SK-N-SH (cell line): ENCODE results near the gene APC. TPM values are rescaled to one million over a fixed set of nuclear protein-coding genes. Genes with fewer than 3 reads are reported as not detected.

Experiments used
- CTCF ChIA-PET: fragments of 300-600, 350-600 bp; formaldehyde crosslinking; extraction: SDS; loops from one replicate; lab custom pipeline; 2021; lab: Yijun Ruan, JAX
- POLR2A ChIA-PET: fragments of 350-600 bp; sonication (Branson Sonifier 250); formaldehyde crosslinking; extraction: SDS; loops from one replicate; lab custom pipeline; 2020; ENCODE audit warnings: antibody characterized with exemption, inconsistent platforms; lab: Yijun Ruan, JAX
- DNase-seq: peaks from one replicate; pipeline ENCODE4 v3.0.0; 2012
- H2AFZ ChIP-seq: fragments of 200-600 bp; sonication (generic); 2 replicates; pipeline ENCODE4 v1.8.1; 2016; ENCODE audit warnings: antibody characterized with exemption, mild to moderate bottlenecking, low read depth
- H3F3A ChIP-seq: fragments of 200-600 bp; sonication (generic); replicated peaks from 2 replicates; pipeline ENCODE3; 2016; ENCODE audit warnings: antibody characterized with exemption, mild to moderate bottlenecking; ENCODE audit not compliant: insufficient read depth
- H3K27ac ChIP-seq, 2 experiments: fragments of 200-500 bp in 1 of 2; fragments of 200-600 bp in 1 of 2; sonication (Bioruptor generic) in 1 of 2; sonication (generic), shearing (Covaris generic) in 1 of 2; 2 replicates each; pipeline versions ENCODE4 v1.5.1 to v1.6.1; 2014 to 2016; ENCODE audit warnings: low read depth in 2 of 2, inconsistent platforms in 1 of 2, low read length in 1 of 2, mild to moderate bottlenecking in 1 of 2, mixed read lengths in 1 of 2
- H3K27me3 ChIP-seq: fragments of 200-600 bp; sonication (generic), shearing (Covaris generic); 2 replicates; pipeline ENCODE4 v1.6.1; 2016; ENCODE audit warnings: mixed run types; ENCODE audit not compliant: insufficient read depth
- H3K36me3 ChIP-seq, 2 experiments: fragments of 200-500 bp in 1 of 2; fragments of 200-600 bp in 1 of 2; sonication (Bioruptor generic) in 1 of 2; sonication (generic) in 1 of 2; replicated peaks in 1 of 2; 2 replicates each; pipeline versions ENCODE3 to v1.5.1; 2014 to 2016; ENCODE audit warnings: low read length in 1 of 2, mild to moderate bottlenecking in 1 of 2; ENCODE audit not compliant: insufficient read depth in 2 of 2, control insufficient read depth in 1 of 2
- H3K4me1 ChIP-seq, 2 experiments: fragments of 200-500 bp in 1 of 2; fragments of 200-600 bp in 1 of 2; sonication (Bioruptor generic) in 1 of 2; sonication (generic), shearing (Covaris generic) in 1 of 2; 2 replicates each; pipeline versions ENCODE4 v1.5.1 to v1.6.1; 2014 to 2016; ENCODE audit warnings: low read depth in 1 of 2, low read length in 1 of 2, mixed run types in 1 of 2; ENCODE audit not compliant: insufficient read depth in 2 of 2, control insufficient read depth in 1 of 2
- H3K4me2 ChIP-seq: fragments of 200-600 bp; sonication (generic), shearing (Covaris generic); 2 replicates; pipeline ENCODE4 v1.6.1; 2017; ENCODE audit warnings: mixed run types
- H3K4me3 ChIP-seq, 2 experiments: fragments of 200-500 bp in 1 of 2; fragments of 200-600 bp in 1 of 2; sonication (Bioruptor generic) in 1 of 2; sonication (generic), shearing (Covaris generic) in 1 of 2; 2 replicates each; pipeline versions ENCODE4 v1.5.1 to v1.8.1; 2014 to 2016; ENCODE audit warnings: low read depth in 2 of 2, inconsistent platforms in 1 of 2, low read length in 1 of 2, mild to moderate bottlenecking in 1 of 2, mixed read lengths in 1 of 2, moderate library complexity in 1 of 2
- H3K79me2 ChIP-seq: fragments of 200-600 bp; sonication (generic); 2 replicates; pipeline ENCODE4 v1.8.1; 2017; ENCODE audit warnings: mild to moderate bottlenecking; ENCODE audit not compliant: insufficient read depth
- H3K9ac ChIP-seq: fragments of 200-600 bp; sonication (generic); 2 replicates; pipeline ENCODE4 v1.6.1; 2017; ENCODE audit warnings: mixed run types
- H3K9me2 ChIP-seq: fragments of 200-600 bp; sonication (generic); 2 replicates; pipeline ENCODE4 v1.6.1; 2017; ENCODE audit warnings: mixed run types
- H3K9me3 ChIP-seq: fragments of 200-600 bp; sonication (generic); 2 replicates; pipeline ENCODE4 v1.6.1; 2017; ENCODE audit warnings: mixed run types, mild to moderate bottlenecking, moderate library complexity
- H4K20me1 ChIP-seq: fragments of 200-600 bp; sonication (generic); 2 replicates; pipeline ENCODE4 v1.6.1; 2017; ENCODE audit warnings: mild to moderate bottlenecking, mixed run types; ENCODE audit not compliant: insufficient read depth
- ELF1 ChIP-seq: IDR thresholded peaks from 2 replicates; pipeline ENCODE4 v1.4.0; 2012
- EZH2phosphoT487 ChIP-seq: fragments of 200-600 bp; sonication (generic); IDR thresholded peaks from 2 replicates; pipeline ENCODE4 v1.6.1; 2017; ENCODE audit warnings: low read depth, mixed run types, mild to moderate bottlenecking, antibody characterized with exemption, moderate library complexity, borderline replicate concordance
- GATA2 ChIP-seq: sonication (generic); formaldehyde crosslinking; IDR thresholded peaks from 2 replicates; pipeline ENCODE4 v1.5.0; 2020; ENCODE audit warnings: mild to moderate bottlenecking, missing genetic modification reagents
- JUND ChIP-seq: IDR thresholded peaks from 2 replicates; pipeline ENCODE4 v1.4.0; 2012
- MEF2A ChIP-seq: IDR thresholded peaks from 2 replicates; pipeline ENCODE4 v1.4.0; 2012; ENCODE audit warnings: low read depth, borderline replicate concordance
- MXI1 ChIP-seq: IDR thresholded peaks from 2 replicates; pipeline ENCODE4 v1.6.1; 2012; ENCODE audit warnings: mild to moderate bottlenecking, low read depth, low read length, improper control_type of control experiment
- NFIC ChIP-seq: IDR thresholded peaks from 2 replicates; pipeline ENCODE4 v1.4.0; 2012; ENCODE audit warnings: borderline replicate concordance
- NRF1 ChIP-seq: IDR thresholded peaks from 2 replicates; pipeline ENCODE4 v1.6.1; 2012; ENCODE audit warnings: low read depth, mild to moderate bottlenecking, low read length
- PBX3 ChIP-seq: IDR thresholded peaks from 2 replicates; pipeline ENCODE4; 2012
- POLR2AphosphoS5 ChIP-seq: IDR thresholded peaks from 2 replicates; pipeline ENCODE4 v1.6.1; 2012; ENCODE audit warnings: low read depth, low read length
- RAD21 ChIP-seq: IDR thresholded peaks from 2 replicates; pipeline ENCODE4 v1.6.1; 2012; ENCODE audit warnings: mild to moderate bottlenecking, low read length
- RCOR1 ChIP-seq: fragments of 150-350 bp; IDR thresholded peaks from 2 replicates; pipeline ENCODE4 v1.6.1; 2017; ENCODE audit warnings: antibody characterized with exemption, low read length
- RFX5 ChIP-seq: IDR thresholded peaks from 2 replicates; pipeline ENCODE4 v1.6.1; 2012; ENCODE audit warnings: mild to moderate bottlenecking, improper control_type of control experiment, low read length
- SMC3 ChIP-seq: IDR thresholded peaks from 2 replicates; pipeline ENCODE4 v1.6.1; 2012; ENCODE audit warnings: low read depth, low read length, improper control_type of control experiment
- TCF12 ChIP-seq: IDR thresholded peaks from 2 replicates; pipeline ENCODE4 v1.4.0; 2012
- TEAD4 ChIP-seq: IDR thresholded peaks from 2 replicates; pipeline ENCODE4 v1.4.0; 2012; ENCODE audit warnings: mild to moderate bottlenecking, borderline replicate concordance; ENCODE audit not compliant: insufficient read depth
- USF2 ChIP-seq: fragments of 150-350 bp; IDR thresholded peaks from 2 replicates; pipeline ENCODE4 v1.6.1; 2017; ENCODE audit warnings: antibody characterized with exemption, low read length, low read depth, borderline replicate concordance
- YY1 ChIP-seq: IDR thresholded peaks from 2 replicates; pipeline ENCODE4 v1.4.0; 2012; ENCODE audit warnings: low read depth, mild to moderate bottlenecking
- WGBS: methylation state at CpG from one replicate; pipeline ENCODE4 v1.1.6; 2017; ENCODE audit warnings: low lambda C conversion rate; 5-methylcytosine and 5-hydroxymethylcytosine counted together
- polyA plus RNA-seq, 3 experiments: library from polyadenylated mRNA; depleted of rRNA; stranded (reverse); fragments of >200 nt; gene quantifications; 2 replicates each; pipeline ENCODE4 v1.2.3, GENCODE V29; 2012
- TF ChIP-seq, protein P1 (sequence below): IDR thresholded peaks from 2 replicates; pipeline ENCODE4 v1.6.1; 2012; ENCODE audit warnings: mild to moderate bottlenecking, low read depth, low read length, moderate library complexity
- TF ChIP-seq, protein P2 (sequence below): fragments of 200-600 bp; sonication (generic); IDR thresholded peaks from 2 replicates; pipeline ENCODE4 v1.6.1; 2017; ENCODE audit warnings: antibody characterized with exemption, mild to moderate bottlenecking, moderate library complexity
- TF ChIP-seq, protein P3 (sequence below): IDR thresholded peaks from 2 replicates; pipeline ENCODE4 v1.4.0; 2012; ENCODE audit warnings: low read depth, borderline replicate concordance

The APC gene
- polyA plus RNA-seq, 1 of the 3 experiments (the other 2 are of a cell fraction): 5.1 TPM

- Histone ChIP-seq H3K4me1 (peaks cover 5% of the 10 kb centered on the region in 2 experiments; a peak in 3 of 4 replicates), H3K9me3 (no peaks in the 10 kb centered on the region), H3K9me2 (no peaks in the 10 kb centered on the region), H3K4me3 (no peak overlapping the region), H3K27me3 (no peaks in the 10 kb centered on the region), H4K20me1 (no peaks in the 10 kb centered on the region; the same call in 1 of the 2 replicates), H3K79me2 (peaks cover 93% of the 10 kb centered on the region), H3F3A (peaks cover 10% of the 10 kb centered on the region), H3K27ac (no peak overlapping the region), H2AFZ (no peak overlapping the region), H3K9ac (no peak overlapping the region), H3K36me3 (peaks cover 0 to 7% of the 10 kb centered on the region in 2 experiments), H3K4me2 (no peak overlapping the region)
- no peak for DNase-seq
- WGBS: 94% methylated on average over 4 of the region's 4 CpGs
- ChIA-PET POLR2A (no interaction called here), CTCF (interaction anchor here (1.1 to 2.1 kb wide), 4 partner anchors 14 to 191 kb away, joined by 3 to 10 read pairs (median 6); no protein-coding TSS in a partner anchor)
- TF ChIP-seq ELF1: no peak
- TF ChIP-seq, protein P1, sequence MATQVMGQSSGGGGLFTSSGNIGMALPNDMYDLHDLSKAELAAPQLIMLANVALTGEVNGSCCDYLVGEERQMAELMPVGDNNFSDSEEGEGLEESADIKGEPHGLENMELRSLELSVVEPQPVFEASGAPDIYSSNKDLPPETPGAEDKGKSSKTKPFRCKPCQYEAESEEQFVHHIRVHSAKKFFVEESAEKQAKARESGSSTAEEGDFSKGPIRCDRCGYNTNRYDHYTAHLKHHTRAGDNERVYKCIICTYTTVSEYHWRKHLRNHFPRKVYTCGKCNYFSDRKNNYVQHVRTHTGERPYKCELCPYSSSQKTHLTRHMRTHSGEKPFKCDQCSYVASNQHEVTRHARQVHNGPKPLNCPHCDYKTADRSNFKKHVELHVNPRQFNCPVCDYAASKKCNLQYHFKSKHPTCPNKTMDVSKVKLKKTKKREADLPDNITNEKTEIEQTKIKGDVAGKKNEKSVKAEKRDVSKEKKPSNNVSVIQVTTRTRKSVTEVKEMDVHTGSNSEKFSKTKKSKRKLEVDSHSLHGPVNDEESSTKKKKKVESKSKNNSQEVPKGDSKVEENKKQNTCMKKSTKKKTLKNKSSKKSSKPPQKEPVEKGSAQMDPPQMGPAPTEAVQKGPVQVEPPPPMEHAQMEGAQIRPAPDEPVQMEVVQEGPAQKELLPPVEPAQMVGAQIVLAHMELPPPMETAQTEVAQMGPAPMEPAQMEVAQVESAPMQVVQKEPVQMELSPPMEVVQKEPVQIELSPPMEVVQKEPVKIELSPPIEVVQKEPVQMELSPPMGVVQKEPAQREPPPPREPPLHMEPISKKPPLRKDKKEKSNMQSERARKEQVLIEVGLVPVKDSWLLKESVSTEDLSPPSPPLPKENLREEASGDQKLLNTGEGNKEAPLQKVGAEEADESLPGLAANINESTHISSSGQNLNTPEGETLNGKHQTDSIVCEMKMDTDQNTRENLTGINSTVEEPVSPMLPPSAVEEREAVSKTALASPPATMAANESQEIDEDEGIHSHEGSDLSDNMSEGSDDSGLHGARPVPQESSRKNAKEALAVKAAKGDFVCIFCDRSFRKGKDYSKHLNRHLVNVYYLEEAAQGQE: no peak
- no peak for TF ChIP-seq NRF1
- no peak for TF ChIP-seq SMC3
- TF ChIP-seq MEF2A: no peak
- TF ChIP-seq EZH2phosphoT487: no peak
- TF ChIP-seq JUND: no peak
- no peak for TF ChIP-seq NFIC
These were observed 5.9 kb downstream of the APC start for GRCh38 chr5:112743631-112744030.

DNA sequence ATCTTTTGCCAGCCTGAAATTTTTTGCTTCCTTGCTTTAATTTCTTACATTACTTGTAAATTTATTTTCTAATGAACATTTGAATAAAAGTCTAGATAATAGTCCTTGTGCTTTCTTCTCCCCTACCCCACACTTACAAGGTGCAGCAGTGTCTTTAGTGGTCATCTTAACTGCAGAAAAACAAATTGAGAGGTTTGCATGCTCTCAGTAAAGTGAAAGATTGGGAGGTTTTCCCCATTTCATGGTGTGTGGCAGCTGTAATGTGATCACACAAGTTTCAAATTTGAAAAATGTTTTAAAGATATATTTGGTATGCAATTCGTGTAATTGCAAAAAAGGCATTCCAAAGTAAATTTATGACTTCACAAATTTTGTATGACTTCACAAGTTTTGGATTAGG, 14.7 kb downstream of the APC start:
- POLR2A ChIA-PET: no interaction called here
- Histone ChIP-seq H3K9me3 (no peaks in the 10 kb centered on the region), H3K4me1 (peaks cover 0 to 2% of the 10 kb centered on the region in 2 experiments; a peak in 1 of 4 replicates), H3K27ac (no peak overlapping the region), H3F3A (peaks cover 8% of the 10 kb centered on the region), H3K79me2 (peaks cover 68% of the 10 kb centered on the region), H3K9me2 (no peaks in the 10 kb centered on the region), H3K36me3 (peaks cover 0 to 10% of the 10 kb centered on the region in 2 experiments), H3K4me2 (no peak overlapping the region), H3K27me3 (no peaks in the 10 kb centered on the region), H3K9ac (no peak overlapping the region), H3K4me3 (no peak overlapping the region), H2AFZ (no peak overlapping the region), H4K20me1 (peaks cover 5% of the 10 kb centered on the region; the same call in 1 of the 2 replicates)
- WGBS: 66% methylated on average over 1 of the region's 1 CpG
- no peak for DNase-seq
- CTCF ChIA-PET: interaction anchor here (1.0 kb wide), 1 partner anchor 231 kb away, joined by 3 read pairs; no protein-coding TSS in a partner anchor
- TF ChIP-seq RAD21: no peak
- TF ChIP-seq PBX3: no peak
- TF ChIP-seq, protein P2, sequence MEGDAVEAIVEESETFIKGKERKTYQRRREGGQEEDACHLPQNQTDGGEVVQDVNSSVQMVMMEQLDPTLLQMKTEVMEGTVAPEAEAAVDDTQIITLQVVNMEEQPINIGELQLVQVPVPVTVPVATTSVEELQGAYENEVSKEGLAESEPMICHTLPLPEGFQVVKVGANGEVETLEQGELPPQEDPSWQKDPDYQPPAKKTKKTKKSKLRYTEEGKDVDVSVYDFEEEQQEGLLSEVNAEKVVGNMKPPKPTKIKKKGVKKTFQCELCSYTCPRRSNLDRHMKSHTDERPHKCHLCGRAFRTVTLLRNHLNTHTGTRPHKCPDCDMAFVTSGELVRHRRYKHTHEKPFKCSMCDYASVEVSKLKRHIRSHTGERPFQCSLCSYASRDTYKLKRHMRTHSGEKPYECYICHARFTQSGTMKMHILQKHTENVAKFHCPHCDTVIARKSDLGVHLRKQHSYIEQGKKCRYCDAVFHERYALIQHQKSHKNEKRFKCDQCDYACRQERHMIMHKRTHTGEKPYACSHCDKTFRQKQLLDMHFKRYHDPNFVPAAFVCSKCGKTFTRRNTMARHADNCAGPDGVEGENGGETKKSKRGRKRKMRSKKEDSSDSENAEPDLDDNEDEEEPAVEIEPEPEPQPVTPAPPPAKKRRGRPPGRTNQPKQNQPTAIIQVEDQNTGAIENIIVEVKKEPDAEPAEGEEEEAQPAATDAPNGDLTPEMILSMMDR: no peak
- TF ChIP-seq RCOR1: no peak
- TF ChIP-seq YY1: no peak
- no peak for TF ChIP-seq TEAD4
- no peak for TF ChIP-seq POLR2AphosphoS5
- TF ChIP-seq USF2: no peak
- no peak for TF ChIP-seq NRF1
- no peak for TF ChIP-seq MXI1
- no peak for TF ChIP-seq GATA2 (CRISPR knock-in tag)
- TF ChIP-seq TCF12: no peak
- TF ChIP-seq SMC3: no peak
- TF ChIP-seq MEF2A: no peak
- TF ChIP-seq RFX5: no peak
- TF ChIP-seq, protein P3, sequence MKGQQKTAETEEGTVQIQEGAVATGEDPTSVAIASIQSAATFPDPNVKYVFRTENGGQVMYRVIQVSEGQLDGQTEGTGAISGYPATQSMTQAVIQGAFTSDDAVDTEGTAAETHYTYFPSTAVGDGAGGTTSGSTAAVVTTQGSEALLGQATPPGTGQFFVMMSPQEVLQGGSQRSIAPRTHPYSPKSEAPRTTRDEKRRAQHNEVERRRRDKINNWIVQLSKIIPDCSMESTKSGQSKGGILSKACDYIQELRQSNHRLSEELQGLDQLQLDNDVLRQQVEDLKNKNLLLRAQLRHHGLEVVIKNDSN: no peak
- TF ChIP-seq EZH2phosphoT487: no peak
